IPS-18a (cell line): ENCODE measurements around the gene ZSWIM5.
"Not testable (repeated sequence)": the region's sequence is repeated elsewhere in the genome, so short reads cannot be mapped to it uniquely, and the experiment has no call there.

Experiments used
- H3K27ac ChIP-seq: one replicate; pipeline ENCODE4 v1.5.1; 2013; ENCODE audit warnings: low read length
- H3K27me3 ChIP-seq: one replicate; pipeline ENCODE4 v1.6.1; 2013; ENCODE audit warnings: mild to moderate bottlenecking, low read length; ENCODE audit not compliant: control insufficient read depth, insufficient read depth
- H3K36me3 ChIP-seq: one replicate; pipeline ENCODE4 v1.6.1; 2013; ENCODE audit warnings: low read depth, low read length; ENCODE audit not compliant: control insufficient read depth
- H3K4me1 ChIP-seq: one replicate; pipeline ENCODE4 v1.6.1; 2013; ENCODE audit warnings: low read depth, low read length; ENCODE audit not compliant: control insufficient read depth
- H3K4me3 ChIP-seq: one replicate; pipeline ENCODE4 v1.5.1; 2013; ENCODE audit warnings: low read length
- H3K9ac ChIP-seq: one replicate; pipeline ENCODE4 v1.6.1; 2013; ENCODE audit warnings: mild to moderate bottlenecking, low read length, moderate library complexity
- H3K9me3 ChIP-seq: one replicate; pipeline ENCODE4 v1.6.1; 2013; ENCODE audit warnings: low read depth, low read length; ENCODE audit not compliant: control insufficient read depth

Gene ZSWIM5

DNA sequence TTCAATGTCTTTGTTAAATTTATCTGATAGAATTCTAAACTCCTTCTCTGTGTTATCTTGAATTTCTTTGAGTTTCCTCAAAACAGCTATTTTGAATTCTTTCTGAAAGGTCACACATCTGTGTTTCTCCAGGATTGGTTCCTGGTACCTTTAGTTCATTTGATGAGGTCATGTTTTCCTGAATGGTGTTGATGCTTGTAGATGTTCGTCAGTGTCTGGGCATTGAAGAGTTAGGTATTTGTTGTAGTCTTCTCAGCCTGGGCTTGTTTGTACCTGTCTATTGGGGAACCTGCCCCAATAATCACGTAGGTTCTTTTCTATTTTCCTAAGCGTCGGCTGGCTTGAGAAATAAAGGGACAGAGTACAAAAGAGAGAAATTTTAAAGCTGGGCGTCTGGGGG lies 129.4 kb downstream of the ZSWIM5 start:
- not testable (repeated sequence) for H3K4me1 ChIP-seq, H3K9ac ChIP-seq, H3K27me3 ChIP-seq, H3K4me3 ChIP-seq, H3K36me3 ChIP-seq, H3K9me3 ChIP-seq, H3K27ac ChIP-seq

DNA sequence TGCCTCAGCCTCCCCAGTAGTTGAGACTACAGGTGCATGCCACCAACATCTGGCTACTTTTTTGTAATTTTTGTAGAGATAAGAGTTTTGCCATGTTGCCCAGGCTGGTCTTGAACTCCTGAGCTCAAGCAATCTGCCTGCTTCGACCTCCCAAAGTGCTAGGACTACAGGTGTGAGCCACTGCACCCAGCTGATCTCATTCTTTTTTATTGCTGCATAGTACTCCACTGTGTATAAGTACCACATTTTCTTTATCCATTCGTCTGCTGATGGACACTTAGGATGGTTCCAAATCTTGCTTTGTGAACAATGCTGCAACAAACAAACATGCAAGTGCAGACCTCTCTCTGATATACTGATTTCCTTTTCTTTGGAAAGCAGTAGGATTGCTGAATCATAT lies 134.8 kb downstream of the ZSWIM5 start:
- Histone ChIP-seq H3K4me3 (no peak overlapping the region), H3K4me1 (no peaks in the 10 kb centered on the region), H3K27ac (no peak overlapping the region), H3K36me3 (no peaks in the 10 kb centered on the region), H3K9me3 (peaks cover 3% of the 10 kb centered on the region), H3K27me3 (no peaks in the 10 kb centered on the region), H3K9ac (no peak overlapping the region)

DNA sequence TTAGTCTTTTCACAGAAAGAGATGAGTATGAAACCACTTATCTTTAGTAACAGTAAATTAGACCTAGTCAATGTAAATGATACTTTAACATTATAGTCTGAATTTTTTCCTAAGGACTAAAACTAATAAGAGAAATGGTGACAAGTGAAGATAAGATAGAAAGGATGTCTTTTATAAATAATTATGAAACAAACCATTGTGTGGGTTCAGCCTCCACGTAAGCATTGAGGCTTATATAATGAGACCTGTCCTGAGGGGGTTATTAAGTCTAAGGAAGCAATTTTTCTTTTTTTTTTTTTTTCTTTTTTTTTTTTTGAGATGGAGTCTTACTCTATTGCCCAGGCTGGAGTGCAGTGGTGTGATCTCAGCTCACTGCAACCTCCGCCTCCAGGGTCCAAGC lies 138.6 kb downstream of the ZSWIM5 start:
- Histone ChIP-seq H3K27ac (no peak overlapping the region), H3K36me3 (no peaks in the 10 kb centered on the region), H3K27me3 (no peaks in the 10 kb centered on the region), H3K4me3 (no peak overlapping the region), H3K4me1 (no peaks in the 10 kb centered on the region), H3K9ac (no peak overlapping the region), H3K9me3 (no peaks in the 10 kb centered on the region)

DNA sequence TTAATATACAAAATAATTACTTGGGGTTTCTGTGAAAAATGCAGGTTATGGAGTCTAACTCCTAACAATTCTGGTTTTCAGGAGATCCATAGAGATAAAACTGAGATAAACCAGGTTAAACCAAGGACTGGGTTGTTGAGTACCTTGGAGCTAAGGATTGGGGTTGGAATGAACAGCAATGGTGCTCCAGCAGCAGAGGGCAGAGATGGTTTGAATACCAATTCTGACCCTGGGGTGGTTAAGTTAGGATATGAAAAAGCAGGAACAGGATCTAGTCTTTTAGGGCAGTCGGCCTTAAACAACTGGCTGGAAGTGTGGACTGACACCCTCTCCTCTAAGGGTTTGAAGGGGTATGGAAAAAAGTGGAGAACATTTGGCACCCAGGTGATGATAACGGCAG lies 141.3 kb downstream of the ZSWIM5 start:
- Histone ChIP-seq H3K9ac (no peak overlapping the region), H3K9me3 (no peaks in the 10 kb centered on the region), H3K4me1 (no peaks in the 10 kb centered on the region), H3K4me3 (no peak overlapping the region), H3K36me3 (no peaks in the 10 kb centered on the region), H3K27me3 (no peaks in the 10 kb centered on the region), H3K27ac (no peak overlapping the region)

DNA sequence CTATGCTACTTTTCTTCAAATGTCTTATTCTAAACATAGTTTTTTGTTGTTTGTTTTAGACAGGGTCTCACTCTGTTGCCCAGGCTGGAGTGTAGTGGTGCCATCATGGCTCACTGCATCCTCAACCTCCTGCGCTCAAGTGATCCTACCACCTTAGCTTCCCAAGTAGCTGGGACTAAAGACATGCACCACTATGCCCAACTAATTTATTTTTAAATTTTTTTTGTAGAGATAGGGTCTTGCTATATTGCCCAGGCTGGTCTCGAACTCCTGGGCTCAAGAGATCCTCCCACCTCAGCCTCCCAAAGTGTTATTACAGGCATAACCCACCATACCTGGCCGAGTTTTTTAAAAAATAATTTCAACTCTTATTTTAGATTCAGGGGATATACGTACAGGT lies 143.9 kb downstream of the ZSWIM5 start:
- H3K4me1 ChIP-seq, H3K27me3 ChIP-seq, H3K4me3 ChIP-seq, H3K27ac ChIP-seq, H3K36me3 ChIP-seq, H3K9me3 ChIP-seq, H3K9ac ChIP-seq: not testable (repeated sequence)

DNA sequence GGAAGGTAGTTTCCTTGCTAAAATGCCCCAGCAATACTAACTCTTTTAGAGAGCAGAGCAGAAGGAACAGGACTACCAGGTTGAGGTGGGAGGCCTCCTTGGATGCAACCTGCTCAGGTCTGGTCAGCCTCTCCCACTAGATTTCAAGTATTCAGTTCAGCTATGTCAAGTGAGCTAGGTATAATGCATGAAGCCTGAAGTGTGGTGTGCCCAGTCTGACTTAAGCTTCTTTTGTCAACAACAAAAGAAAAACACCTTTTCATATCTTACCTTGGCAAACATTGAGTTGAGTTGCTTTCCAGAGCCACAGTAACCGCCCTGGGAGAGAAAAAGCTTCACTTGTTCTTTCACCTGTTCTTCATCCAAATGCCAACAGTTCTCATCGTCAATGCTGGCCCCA lies 146.6 kb downstream of the ZSWIM5 start:
- Histone ChIP-seq H3K27ac (no peak overlapping the region), H3K9ac (no peak overlapping the region), H3K4me1 (no peaks in the 10 kb centered on the region), H3K36me3 (no peaks in the 10 kb centered on the region), H3K27me3 (no peaks in the 10 kb centered on the region), H3K9me3 (no peaks in the 10 kb centered on the region), H3K4me3 (no peak overlapping the region)

DNA sequence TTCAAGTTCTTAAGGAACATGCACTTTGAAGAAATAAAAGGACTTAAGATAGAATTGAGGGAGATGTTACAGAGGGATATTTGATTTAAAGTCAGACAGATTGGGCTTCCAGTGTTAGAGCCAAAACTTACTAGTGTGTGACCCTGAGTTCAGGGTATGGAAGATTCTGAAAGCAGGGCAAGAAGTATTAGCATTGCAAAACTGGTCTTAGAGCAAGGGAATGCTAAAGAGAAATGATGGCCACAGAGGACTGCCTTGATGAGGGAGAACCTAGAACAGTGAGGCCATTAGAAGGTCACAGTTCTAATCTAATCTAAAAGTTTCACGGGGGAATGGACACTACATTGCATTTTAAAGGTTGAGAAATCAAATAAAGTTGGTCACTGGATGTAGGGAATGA lies 148.9 kb downstream of the ZSWIM5 start:
- Histone ChIP-seq H3K27ac (no peak overlapping the region), H3K27me3 (no peaks in the 10 kb centered on the region), H3K9me3 (no peaks in the 10 kb centered on the region), H3K9ac (no peak overlapping the region), H3K4me1 (no peaks in the 10 kb centered on the region), H3K36me3 (no peaks in the 10 kb centered on the region), H3K4me3 (no peak overlapping the region)

DNA sequence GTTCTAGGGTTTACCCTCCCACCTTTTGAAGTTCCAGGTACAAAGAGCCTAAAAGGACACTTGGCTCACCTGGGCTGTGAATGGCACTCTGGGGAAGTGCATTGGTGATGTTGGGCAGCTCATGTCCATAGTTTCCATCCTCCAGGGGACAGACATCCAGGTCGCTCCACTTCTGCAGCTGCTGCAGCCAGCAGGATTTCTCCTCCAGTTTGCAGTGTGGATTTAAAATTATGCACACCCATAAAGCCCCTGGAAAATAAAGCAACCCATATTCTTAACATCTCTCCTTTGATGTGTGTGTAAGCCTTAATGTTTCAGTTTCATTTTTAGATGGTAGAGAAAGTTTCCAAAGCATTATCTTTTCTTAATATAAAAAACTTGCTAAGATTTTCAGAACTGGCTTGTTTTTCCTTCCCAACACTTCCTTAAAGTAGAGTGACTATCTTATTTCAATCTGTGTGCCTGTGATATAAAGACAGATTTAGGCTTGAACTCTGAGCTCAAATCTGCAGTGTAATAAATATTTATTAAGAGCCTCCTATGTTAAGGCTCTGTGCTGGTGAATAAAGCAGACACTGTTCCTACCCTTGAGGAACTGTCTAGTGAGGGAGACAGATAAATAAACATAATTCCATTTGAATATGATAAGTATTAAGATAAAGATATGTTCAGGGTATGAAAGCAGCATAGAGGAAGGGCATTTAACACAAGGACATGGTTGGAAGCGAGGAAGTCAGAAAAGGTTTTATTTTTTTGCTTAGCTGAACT lies 155.2 kb downstream of the ZSWIM5 start:
- no peak overlapping the region for H3K4me3 ChIP-seq
- no peaks in the 10 kb centered on the region for H3K36me3 ChIP-seq
- no peak overlapping the region for H3K9ac ChIP-seq
- H3K27ac ChIP-seq: no peak overlapping the region
- no peaks in the 10 kb centered on the region for H3K9me3 ChIP-seq
- no peaks in the 10 kb centered on the region for H3K4me1 ChIP-seq
- no peaks in the 10 kb centered on the region for H3K27me3 ChIP-seq

DNA sequence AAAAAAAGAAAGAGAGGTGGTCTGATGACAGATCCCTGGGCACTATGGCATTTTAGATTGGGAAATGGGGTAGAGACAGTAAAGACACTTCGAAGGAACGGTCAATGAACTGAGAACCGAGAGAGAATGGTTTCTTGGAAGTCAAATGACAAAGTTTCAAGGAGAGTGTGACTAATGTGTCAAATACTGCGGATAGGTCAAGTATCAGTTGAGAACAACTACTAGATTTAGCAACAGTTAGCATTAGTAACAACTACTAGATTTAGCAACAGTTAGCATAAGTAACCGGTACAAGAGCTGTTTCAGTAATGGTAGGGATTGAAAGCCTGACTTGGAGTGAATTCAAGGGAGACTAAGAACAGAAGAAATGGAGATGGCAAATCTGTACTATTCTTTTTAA lies 159.4 kb downstream of the ZSWIM5 start:
- H3K9ac ChIP-seq: no peak overlapping the region
- H3K9me3 ChIP-seq: no peaks in the 10 kb centered on the region
- peaks cover 3% of the 10 kb centered on the region for H3K4me1 ChIP-seq
- no peaks in the 10 kb centered on the region for H3K36me3 ChIP-seq
- H3K27me3 ChIP-seq: no peaks in the 10 kb centered on the region
- no peak overlapping the region for H3K27ac ChIP-seq
- no peak overlapping the region for H3K4me3 ChIP-seq

DNA sequence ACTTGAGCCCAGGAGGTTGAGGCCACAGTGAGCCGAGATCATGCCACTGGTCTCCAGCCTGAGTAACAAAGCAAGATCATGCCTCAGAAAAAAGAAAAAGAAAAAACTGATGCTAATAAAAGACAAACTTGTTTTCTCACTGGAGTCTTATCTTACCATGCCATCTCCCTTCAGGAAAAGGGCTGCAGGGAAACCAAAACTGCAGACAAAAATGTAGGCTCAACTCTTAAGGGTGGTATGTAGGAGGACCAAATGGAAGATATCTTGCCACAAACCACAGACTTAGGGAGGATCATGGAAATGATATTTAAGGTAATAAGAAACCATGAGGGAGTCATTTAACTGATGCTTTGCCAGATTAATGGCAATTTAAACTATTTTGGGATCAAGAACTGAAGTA lies 161.5 kb downstream of the ZSWIM5 start:
- no peaks in the 10 kb centered on the region for H3K9me3 ChIP-seq
- H3K27ac ChIP-seq: no peak overlapping the region
- no peak overlapping the region for H3K4me3 ChIP-seq
- H3K9ac ChIP-seq: no peak overlapping the region
- H3K4me1 ChIP-seq: peaks cover 3% of the 10 kb centered on the region
- H3K36me3 ChIP-seq: no peaks in the 10 kb centered on the region
- H3K27me3 ChIP-seq: no peaks in the 10 kb centered on the region

DNA sequence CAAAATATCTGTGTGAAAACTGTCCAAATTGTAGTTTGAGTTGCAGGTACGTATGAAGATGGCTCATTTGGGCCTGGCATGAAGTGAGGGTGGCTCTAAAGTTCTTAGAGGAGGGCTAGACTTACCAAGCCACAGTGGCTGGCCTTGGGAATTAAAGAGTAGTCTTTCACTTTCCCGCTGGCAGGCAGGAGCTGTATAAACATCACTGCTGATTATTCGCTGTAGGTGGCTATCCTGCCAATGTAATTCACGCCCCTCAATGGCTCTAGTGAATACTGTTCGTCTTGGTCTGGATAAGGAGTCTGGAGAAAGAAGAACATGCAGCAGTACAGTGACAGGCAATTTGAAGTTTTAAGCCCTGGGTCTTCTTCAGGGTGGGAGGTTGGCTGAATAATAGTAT lies 163.3 kb downstream of the ZSWIM5 start:
- Histone ChIP-seq H3K36me3 (no peaks in the 10 kb centered on the region), H3K9me3 (no peaks in the 10 kb centered on the region), H3K4me1 (peaks cover 3% of the 10 kb centered on the region), H3K27ac (no peak overlapping the region), H3K9ac (no peak overlapping the region), H3K4me3 (no peak overlapping the region), H3K27me3 (no peaks in the 10 kb centered on the region)

DNA sequence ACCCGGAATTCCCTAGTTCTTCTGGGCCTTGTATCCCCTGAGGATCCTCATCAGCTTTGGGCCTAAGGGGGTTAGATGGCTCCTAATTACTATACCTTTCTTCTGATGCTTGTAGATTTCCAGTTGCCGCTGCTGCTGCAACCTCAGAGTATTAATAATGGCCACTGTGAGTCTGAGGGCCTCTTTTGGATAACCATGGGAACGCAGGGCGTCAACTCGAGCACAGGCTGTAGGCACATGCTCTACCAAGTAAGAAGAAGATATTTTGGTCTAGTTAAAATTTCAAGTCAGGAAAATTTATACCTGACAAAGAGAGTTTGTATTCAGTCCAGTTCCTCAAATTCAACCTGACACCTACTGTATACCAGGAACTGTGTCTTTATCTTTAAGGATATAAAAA lies 166.1 kb downstream of the ZSWIM5 start:
- Histone ChIP-seq H3K27ac (no peak overlapping the region), H3K9me3 (no peaks in the 10 kb centered on the region), H3K4me1 (peaks cover 3% of the 10 kb centered on the region), H3K9ac (no peak overlapping the region), H3K36me3 (no peaks in the 10 kb centered on the region), H3K27me3 (no peaks in the 10 kb centered on the region), H3K4me3 (no peak overlapping the region)
